ENCODE data around the gene SUN1. TPM values are rescaled to one million over a fixed set of nuclear protein-coding genes. Genes with fewer than 3 reads are reported as not detected.

The SUN1 gene
- total and polyA plus RNA-seq, 9 of the 15 experiments (the other 6 are each of a cell fraction or from before 2014, with no cell fraction given) = 36.8 to 132 (median 62.3) TPM

GRCh38 chr7:873367-874002, 41.2 kb downstream of the SUN1 start (continued):
- TF ChIP-seq MAZ (CRISPR knock-in tag; conservative IDR thresholded peaks at IDR 0.05 in 1 of 2, IDR thresholded peaks at IDR 0.05 in 1 of 2) (peak; percentile 20 to 86; a peak in 2 of 4 replicates), CHD2 (IDR thresholded peaks at IDR 0.05; ENCODE audit: low read depth, low read length) (peak; percentile 47; the same call in 1 of the 2 replicates), ILF3 (IDR thresholded peaks at IDR 0.05; ENCODE audit: borderline replicate concordance) (no peak), CREM (IDR thresholded peaks at IDR 0.05; ENCODE audit: low read depth) (peak; percentile 86), ZNF57 (CRISPR knock-in tag; IDR thresholded peaks at IDR 0.05) (no peak), ZKSCAN1 (IDR thresholded peaks at IDR 0.05; ENCODE audit: low read depth, low read length) (peak; percentile 70), MED1 (CRISPR knock-in tag; IDR thresholded peaks at IDR 0.05; ENCODE audit: borderline replicate concordance) (peak; percentile 58; the same call in 1 of the 2 replicates), CTCFL (IDR thresholded peaks at IDR 0.05; ENCODE audit: borderline replicate concordance, insufficient read depth, low read depth, low read length, poor library complexity, severe bottlenecking) (peak; percentile 96), MCM2 (IDR thresholded peaks at IDR 0.05; ENCODE audit: low read depth) (no peak), IRF1 (CRISPR knock-in tag; IDR thresholded peaks at IDR 0.05; ENCODE audit: borderline replicate concordance) (peak; percentile 95; the same call in 1 of the 2 replicates), CHAMP1 (IDR thresholded peaks at IDR 0.05) (peak; percentile 61; the same call in 1 of the 2 replicates)
- TF ChIP-seq, protein P1, sequence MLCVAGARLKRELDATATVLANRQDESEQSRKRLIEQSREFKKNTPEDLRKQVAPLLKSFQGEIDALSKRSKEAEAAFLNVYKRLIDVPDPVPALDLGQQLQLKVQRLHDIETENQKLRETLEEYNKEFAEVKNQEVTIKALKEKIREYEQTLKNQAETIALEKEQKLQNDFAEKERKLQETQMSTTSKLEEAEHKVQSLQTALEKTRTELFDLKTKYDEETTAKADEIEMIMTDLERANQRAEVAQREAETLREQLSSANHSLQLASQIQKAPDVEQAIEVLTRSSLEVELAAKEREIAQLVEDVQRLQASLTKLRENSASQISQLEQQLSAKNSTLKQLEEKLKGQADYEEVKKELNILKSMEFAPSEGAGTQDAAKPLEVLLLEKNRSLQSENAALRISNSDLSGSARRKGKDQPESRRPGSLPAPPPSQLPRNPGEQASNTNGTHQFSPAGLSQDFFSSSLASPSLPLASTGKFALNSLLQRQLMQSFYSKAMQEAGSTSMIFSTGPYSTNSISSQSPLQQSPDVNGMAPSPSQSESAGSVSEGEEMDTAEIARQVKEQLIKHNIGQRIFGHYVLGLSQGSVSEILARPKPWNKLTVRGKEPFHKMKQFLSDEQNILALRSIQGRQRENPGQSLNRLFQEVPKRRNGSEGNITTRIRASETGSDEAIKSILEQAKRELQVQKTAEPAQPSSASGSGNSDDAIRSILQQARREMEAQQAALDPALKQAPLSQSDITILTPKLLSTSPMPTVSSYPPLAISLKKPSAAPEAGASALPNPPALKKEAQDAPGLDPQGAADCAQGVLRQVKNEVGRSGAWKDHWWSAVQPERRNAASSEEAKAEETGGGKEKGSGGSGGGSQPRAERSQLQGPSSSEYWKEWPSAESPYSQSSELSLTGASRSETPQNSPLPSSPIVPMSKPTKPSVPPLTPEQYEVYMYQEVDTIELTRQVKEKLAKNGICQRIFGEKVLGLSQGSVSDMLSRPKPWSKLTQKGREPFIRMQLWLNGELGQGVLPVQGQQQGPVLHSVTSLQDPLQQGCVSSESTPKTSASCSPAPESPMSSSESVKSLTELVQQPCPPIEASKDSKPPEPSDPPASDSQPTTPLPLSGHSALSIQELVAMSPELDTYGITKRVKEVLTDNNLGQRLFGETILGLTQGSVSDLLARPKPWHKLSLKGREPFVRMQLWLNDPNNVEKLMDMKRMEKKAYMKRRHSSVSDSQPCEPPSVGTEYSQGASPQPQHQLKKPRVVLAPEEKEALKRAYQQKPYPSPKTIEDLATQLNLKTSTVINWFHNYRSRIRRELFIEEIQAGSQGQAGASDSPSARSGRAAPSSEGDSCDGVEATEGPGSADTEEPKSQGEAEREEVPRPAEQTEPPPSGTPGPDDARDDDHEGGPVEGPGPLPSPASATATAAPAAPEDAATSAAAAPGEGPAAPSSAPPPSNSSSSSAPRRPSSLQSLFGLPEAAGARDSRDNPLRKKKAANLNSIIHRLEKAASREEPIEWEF (CRISPR knock-in tag; IDR thresholded peaks at IDR 0.05) = 0 out of 2 replicates have a peak, but pooled peaks have one; percentile 39
- TF ChIP-seq, protein P2, sequence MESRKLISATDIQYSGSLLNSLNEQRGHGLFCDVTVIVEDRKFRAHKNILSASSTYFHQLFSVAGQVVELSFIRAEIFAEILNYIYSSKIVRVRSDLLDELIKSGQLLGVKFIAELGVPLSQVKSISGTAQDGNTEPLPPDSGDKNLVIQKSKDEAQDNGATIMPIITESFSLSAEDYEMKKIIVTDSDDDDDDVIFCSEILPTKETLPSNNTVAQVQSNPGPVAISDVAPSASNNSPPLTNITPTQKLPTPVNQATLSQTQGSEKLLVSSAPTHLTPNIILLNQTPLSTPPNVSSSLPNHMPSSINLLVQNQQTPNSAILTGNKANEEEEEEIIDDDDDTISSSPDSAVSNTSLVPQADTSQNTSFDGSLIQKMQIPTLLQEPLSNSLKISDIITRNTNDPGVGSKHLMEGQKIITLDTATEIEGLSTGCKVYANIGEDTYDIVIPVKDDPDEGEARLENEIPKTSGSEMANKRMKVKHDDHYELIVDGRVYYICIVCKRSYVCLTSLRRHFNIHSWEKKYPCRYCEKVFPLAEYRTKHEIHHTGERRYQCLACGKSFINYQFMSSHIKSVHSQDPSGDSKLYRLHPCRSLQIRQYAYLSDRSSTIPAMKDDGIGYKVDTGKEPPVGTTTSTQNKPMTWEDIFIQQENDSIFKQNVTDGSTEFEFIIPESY (CRISPR knock-in tag; IDR thresholded peaks at IDR 0.05) = peak; percentile 96
